DOHH2 (cell line): Measurements from ENCODE around the gene TRAF2.

Experiments
- H3F3A ChIP-seq: fragments of 200-600 bp; sonication (generic), shearing (Covaris generic); 2 replicates; pipeline ENCODE4 v1.6.0; 2016; ENCODE audit warnings: antibody characterized with exemption, mild to moderate bottlenecking; ENCODE audit not compliant: control insufficient read depth, insufficient read depth
- H3K27ac ChIP-seq: fragments of 200-600 bp; sonication (generic); 2 replicates; pipeline ENCODE4 v1.5.1; 2014; ENCODE audit warnings: low read depth, mild to moderate bottlenecking, low read length, moderate library complexity
- H3K27me3 ChIP-seq: fragments of 200-600 bp; sonication (generic); 2 replicates; pipeline ENCODE4 v1.6.1; 2014; ENCODE audit warnings: mild to moderate bottlenecking, low read length, mixed read lengths; ENCODE audit not compliant: control insufficient read depth
- H3K36me3 ChIP-seq: fragments of 200-600 bp; sonication (generic); 2 replicates; pipeline ENCODE4 v1.6.1; 2014; ENCODE audit warnings: mild to moderate bottlenecking, low read length, moderate library complexity, mixed read lengths; ENCODE audit not compliant: control insufficient read depth
- H3K4me1 ChIP-seq: fragments of 200-600 bp; sonication (generic); 2 replicates; pipeline ENCODE4 v1.6.1; 2014; ENCODE audit warnings: mild to moderate bottlenecking, low read length, mixed read lengths; ENCODE audit not compliant: control insufficient read depth
- H3K4me2 ChIP-seq: fragments of 200-600 bp; sonication (generic); 2 replicates; pipeline ENCODE4 v1.6.0; 2014; ENCODE audit warnings: mild to moderate bottlenecking, low read length, moderate library complexity
- H3K4me3 ChIP-seq: fragments of 200-600 bp; sonication (generic); 2 replicates; pipeline ENCODE4 v1.5.1; 2014; ENCODE audit warnings: mild to moderate bottlenecking, low read length, mixed read lengths
- H3K79me2 ChIP-seq: fragments of 200-600 bp; sonication (generic); 2 replicates; pipeline ENCODE4 v1.6.1; 2014; ENCODE audit warnings: mild to moderate bottlenecking, low read length, mixed read lengths; ENCODE audit not compliant: control insufficient read depth
- H3K9me2 ChIP-seq: fragments of 200-600 bp; sonication (generic); replicated peaks from 2 replicates; pipeline ENCODE4 v1.6.1; 2014; ENCODE audit warnings: mild to moderate bottlenecking, low read length, mixed read lengths; ENCODE audit not compliant: control insufficient read depth
- H3K9me3 ChIP-seq: fragments of 200-600 bp; sonication (generic); 2 replicates; pipeline ENCODE4 v1.6.1; 2014; ENCODE audit warnings: antibody characterized with exemption, low read length, mixed read lengths; ENCODE audit not compliant: control insufficient read depth, insufficient read depth
- H4K20me1 ChIP-seq: fragments of 200-600 bp; sonication (generic); 2 replicates; pipeline ENCODE4 v1.6.0; 2014; ENCODE audit warnings: low read depth, mild to moderate bottlenecking, antibody characterized with exemption, low read length, moderate library complexity; ENCODE audit not compliant: control insufficient read depth, insufficient read depth
- CTCF ChIP-seq: fragments of 200-600 bp; sonication (generic); IDR thresholded peaks from one replicate; pipeline ENCODE4 v1.5.1; 2014; ENCODE audit warnings: antibody characterized with exemption, mild to moderate bottlenecking, low read depth, low read length; ENCODE audit not compliant: poor library complexity, severe bottlenecking
- EZH2phosphoT487 ChIP-seq: fragments of 200-600 bp; sonication (generic); IDR thresholded peaks from 2 replicates; pipeline ENCODE4 v1.6.1; 2017; ENCODE audit warnings: borderline replicate concordance, mild to moderate bottlenecking, antibody characterized with exemption, low read length, moderate library complexity, mixed read lengths

The TRAF2 gene

GRCh38 chr9:136935651-136936050 is 49.3 kb downstream of the TRAF2 start:
- TF ChIP-seq EZH2phosphoT487 (no peak), CTCF (no peak)
- Histone ChIP-seq H3K36me3 (peaks cover 36% of the 10 kb centered on the region), H3K4me1 (no peaks in the 10 kb centered on the region)

GRCh38 chr9:136936645-136937170 is 50.4 kb downstream of the TRAF2 start:
- Histone ChIP-seq H3F3A (peaks cover 17% of the 10 kb centered on the region), H3K4me3 (no peak overlapping the region), H3K27me3 (no peaks in the 10 kb centered on the region), H3K4me2 (no peak overlapping the region), H3K27ac (no peak overlapping the region), H3K4me1 (no peaks in the 10 kb centered on the region), H3K9me2 (no peaks in the 10 kb centered on the region), H4K20me1 (no peaks in the 10 kb centered on the region), H3K36me3 (peaks cover 42% of the 10 kb centered on the region), H3K9me3 (no peaks in the 10 kb centered on the region), H3K79me2 (peaks cover 9% of the 10 kb centered on the region; the same call in 1 of the 2 replicates)
- no peak for TF ChIP-seq EZH2phosphoT487
- TF ChIP-seq CTCF = no peak

More at GRCh38 chr9:136935651-136936050, 49.3 kb downstream of the TRAF2 start:
- no peak overlapping the region for H3K4me2 ChIP-seq
- no peak overlapping the region for H3K27ac ChIP-seq
- H3K79me2 ChIP-seq = peaks cover 5% of the 10 kb centered on the region; the same call in 1 of the 2 replicates
- H3F3A ChIP-seq = peaks cover 17% of the 10 kb centered on the region
- no peaks in the 10 kb centered on the region for H3K9me3 ChIP-seq
- H3K9me2 ChIP-seq = no peaks in the 10 kb centered on the region
- H4K20me1 ChIP-seq = no peaks in the 10 kb centered on the region
- no peaks in the 10 kb centered on the region for H3K27me3 ChIP-seq
- no peak overlapping the region for H3K4me3 ChIP-seq

GRCh38 chr9:136937186-136938001 is 51.1 kb downstream of the TRAF2 start:
- H3K4me1 ChIP-seq = no peaks in the 10 kb centered on the region
- TF ChIP-seq CTCF = no peak
- peaks cover 49% of the 10 kb centered on the region for H3K36me3 ChIP-seq
- no peak overlapping the region for H3K4me3 ChIP-seq
- H3K27me3 ChIP-seq = no peaks in the 10 kb centered on the region
- H3K9me3 ChIP-seq = no peaks in the 10 kb centered on the region
- 0 out of 2 replicates have a peak, but pooled peaks cover 3% of the 10 kb centered on the region for H4K20me1 ChIP-seq
- H3F3A ChIP-seq = peaks cover 17% of the 10 kb centered on the region
- H3K79me2 ChIP-seq = peaks cover 14% of the 10 kb centered on the region
- no peaks in the 10 kb centered on the region for H3K9me2 ChIP-seq
- H3K27ac ChIP-seq = no peak overlapping the region
- H3K4me2 ChIP-seq = no peak overlapping the region
